Mucosa of rectum (tissue), 2 donors: ENCODE data around the gene MYT1.
"Not testable (repeated sequence)": the region's sequence is repeated elsewhere in the genome, so short reads cannot be mapped to it uniquely, and the experiment has no call there.

Source experiments
- H3K27ac ChIP-seq, 2 donors: one replicate each; pipeline ENCODE4 v1.7.0; 2013; ENCODE audit warnings: inconsistent platforms in 2 of 2, low read depth in 2 of 2, low read length in 2 of 2
- H3K27me3 ChIP-seq, 2 donors: one replicate each; pipeline ENCODE4 v1.7.0; 2013; ENCODE audit warnings: low read length in 2 of 2; ENCODE audit not compliant: control insufficient read depth in 2 of 2, insufficient read depth in 2 of 2
- H3K36me3 ChIP-seq, 2 donors: one replicate each; pipeline ENCODE4 v1.7.0; 2013; ENCODE audit warnings: low read length in 2 of 2; ENCODE audit not compliant: control insufficient read depth in 2 of 2, insufficient read depth in 2 of 2
- H3K4me1 ChIP-seq, 2 donors: one replicate each; pipeline ENCODE4 v1.7.0; 2013; ENCODE audit warnings: low read length in 2 of 2, mild to moderate bottlenecking in 1 of 2; ENCODE audit not compliant: control insufficient read depth in 2 of 2, insufficient read depth in 2 of 2
- H3K4me3 ChIP-seq, 2 donors: one replicate each; pipeline ENCODE4 v1.7.0; 2013; ENCODE audit warnings: low read length in 2 of 2
- H3K9ac ChIP-seq, 2 donors: one replicate each; pipeline ENCODE4 v1.7.0; 2013; ENCODE audit warnings: low read length in 2 of 2, low read depth in 1 of 2, mild to moderate bottlenecking in 1 of 2
- H3K9me3 ChIP-seq, 2 donors: one replicate each; pipeline ENCODE4 v1.7.0; 2013; ENCODE audit warnings: low read length in 2 of 2; ENCODE audit not compliant: control insufficient read depth in 2 of 2
- donor health status: healthy.
- donor health status: Normal muscosa, but diverticular disease.

Gene MYT1

DNA sequence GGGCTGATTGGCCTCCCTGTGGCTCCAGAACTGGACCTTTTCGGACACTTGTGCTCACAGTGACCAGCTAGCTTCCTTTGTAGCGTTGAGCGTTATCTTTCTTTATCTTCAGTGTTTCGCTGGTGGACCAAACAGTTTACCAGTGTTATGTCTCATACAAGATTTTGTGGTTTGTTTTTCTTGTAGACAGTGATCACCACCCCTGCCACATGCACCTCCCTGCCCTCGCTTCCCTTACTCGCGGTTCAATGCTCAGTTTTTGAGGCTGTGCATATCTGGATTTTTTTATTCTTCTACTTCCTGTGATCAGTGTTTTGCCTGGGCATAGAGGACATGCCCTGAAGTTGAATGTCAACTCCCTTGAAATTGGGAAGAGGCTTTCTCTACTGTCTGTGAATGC lies 16.4 kb downstream of the MYT1 start:
- no peaks in the 10 kb centered on the region for H3K27me3 ChIP-seq
- H3K4me1 ChIP-seq, result no peaks in the 10 kb centered on the region
- no peaks in the 10 kb centered on the region for H3K36me3 ChIP-seq
- H3K27ac ChIP-seq, result no peak overlapping the region
- no peaks in the 10 kb centered on the region for H3K9me3 ChIP-seq
- no peak overlapping the region for H3K9ac ChIP-seq
- no peak overlapping the region for H3K4me3 ChIP-seq

DNA sequence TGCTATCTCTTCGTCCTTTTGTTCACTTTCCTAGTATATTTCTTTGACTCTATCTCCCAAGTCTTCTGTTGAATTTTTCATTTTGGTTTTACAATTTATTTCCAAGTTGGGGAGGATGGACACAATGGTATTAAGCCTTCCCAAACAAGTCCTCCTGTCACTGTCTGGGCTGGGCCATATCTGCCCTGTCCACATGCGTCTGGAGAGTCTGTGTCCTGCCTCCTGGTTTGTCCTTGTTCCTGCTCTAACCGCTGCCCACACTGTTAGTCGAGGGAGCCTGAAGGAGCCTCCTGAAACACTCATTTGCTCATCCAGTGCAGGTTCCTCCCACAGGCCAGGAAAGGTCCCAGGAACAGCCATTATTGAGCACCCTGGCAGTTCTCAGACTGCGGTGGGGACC lies 17.1 kb downstream of the MYT1 start:
- H3K36me3 ChIP-seq, result no peaks in the 10 kb centered on the region
- H3K27ac ChIP-seq, result no peak overlapping the region
- no peaks in the 10 kb centered on the region for H3K27me3 ChIP-seq
- H3K9ac ChIP-seq, result no peak overlapping the region
- no peaks in the 10 kb centered on the region for H3K4me1 ChIP-seq
- H3K4me3 ChIP-seq, result no peak overlapping the region
- no peaks in the 10 kb centered on the region for H3K9me3 ChIP-seq

DNA sequence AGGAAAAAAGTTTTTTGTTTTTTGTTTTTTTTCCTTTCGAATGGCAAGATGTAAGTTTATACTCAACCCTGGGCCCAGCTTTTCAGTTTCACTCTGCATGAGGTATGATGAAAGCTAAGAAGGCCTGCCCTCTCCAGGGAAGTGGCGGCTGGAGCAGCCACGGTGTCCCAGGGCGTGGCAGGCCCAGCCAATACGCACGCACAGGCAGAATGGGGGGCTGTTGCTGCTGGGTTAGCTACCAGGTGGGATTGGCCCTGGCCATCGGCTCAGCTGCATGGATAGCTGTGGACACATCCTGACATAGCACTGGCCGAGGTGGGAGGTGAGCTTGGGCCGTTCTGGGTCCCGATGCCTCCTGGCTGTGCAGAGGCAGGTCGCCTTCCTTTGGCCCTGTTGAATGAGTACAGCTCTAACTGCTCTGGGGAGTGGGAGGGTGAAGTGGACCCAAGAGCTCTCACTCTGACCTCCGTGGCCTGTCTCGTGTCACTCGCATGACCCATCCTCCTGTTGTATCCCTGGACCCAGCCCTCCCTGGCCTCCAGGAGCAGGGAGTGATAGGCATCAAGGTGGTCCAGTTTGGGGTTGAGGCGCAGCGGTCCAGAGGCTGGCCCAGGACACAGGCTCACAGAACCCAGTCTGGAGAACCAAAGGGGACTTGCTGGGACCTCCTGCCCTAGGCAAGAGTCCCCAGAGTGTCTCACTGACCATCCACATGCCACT lies 18.1 kb downstream of the MYT1 start:
- Histone ChIP-seq H3K27ac (no peak overlapping the region), H3K4me3 (no peak overlapping the region), H3K9me3 (no peaks in the 10 kb centered on the region), H3K4me1 (no peaks in the 10 kb centered on the region), H3K36me3 (no peaks in the 10 kb centered on the region), H3K27me3 (no peaks in the 10 kb centered on the region), H3K9ac (no peak overlapping the region)

- no peaks in the 10 kb centered on the region for H3K4me1 ChIP-seq
- no peak overlapping the region for H3K9ac ChIP-seq
- H3K27ac ChIP-seq, result no peak overlapping the region
- H3K27me3 ChIP-seq, result no peaks in the 10 kb centered on the region
- H3K9me3 ChIP-seq, result no peaks in the 10 kb centered on the region
- no peak overlapping the region for H3K4me3 ChIP-seq
- no peaks in the 10 kb centered on the region for H3K36me3 ChIP-seq
These were observed 19.1 kb downstream of the MYT1 start for GRCh38 chr20:64183313-64183712.

DNA sequence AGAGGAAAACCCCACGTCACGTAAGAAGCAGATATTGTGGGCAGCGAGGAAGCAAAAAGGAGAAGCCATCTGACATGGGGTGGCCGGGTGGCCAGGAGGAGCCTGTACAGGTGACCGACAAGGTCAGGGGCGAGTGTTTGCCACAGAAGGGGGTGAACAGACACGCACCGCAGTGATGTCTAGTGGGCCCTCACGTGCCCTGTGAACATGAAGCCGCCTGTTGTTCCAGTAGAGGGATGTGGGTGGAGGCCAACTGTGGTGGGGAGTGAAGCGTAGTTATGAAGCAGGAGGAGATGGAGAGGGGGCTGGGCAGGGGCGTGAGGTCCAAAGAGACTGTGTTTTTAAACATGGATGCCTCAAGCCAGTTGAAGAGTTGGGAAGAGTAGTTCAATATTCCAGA lies 20.5 kb downstream of the MYT1 start:
- Histone ChIP-seq H3K27me3 (no peaks in the 10 kb centered on the region), H3K27ac (no peak overlapping the region), H3K36me3 (no peaks in the 10 kb centered on the region), H3K9me3 (no peaks in the 10 kb centered on the region), H3K4me1 (peaks cover 0 to 3% of the 10 kb centered on the region in 2 donors), H3K9ac (no peak overlapping the region), H3K4me3 (no peak overlapping the region)

GRCh38 chr20:64185276-64185900 lies 21.1 kb downstream of the MYT1 start:
- no peak overlapping the region for H3K27ac ChIP-seq
- H3K9me3 ChIP-seq, result no peaks in the 10 kb centered on the region
- H3K27me3 ChIP-seq, result no peaks in the 10 kb centered on the region
- H3K36me3 ChIP-seq, result no peaks in the 10 kb centered on the region
- no peak overlapping the region for H3K4me3 ChIP-seq
- peaks cover 0 to 3% of the 10 kb centered on the region in 2 donors for H3K4me1 ChIP-seq
- no peak overlapping the region for H3K9ac ChIP-seq

GRCh38 chr20:64186071-64186598 lies 21.9 kb downstream of the MYT1 start:
- H3K9ac ChIP-seq, result no peak overlapping the region
- H3K27ac ChIP-seq, result no peak overlapping the region
- peaks cover 0 to 3% of the 10 kb centered on the region in 2 donors for H3K4me1 ChIP-seq
- no peaks in the 10 kb centered on the region for H3K27me3 ChIP-seq
- no peaks in the 10 kb centered on the region for H3K9me3 ChIP-seq
- no peak overlapping the region for H3K4me3 ChIP-seq
- H3K36me3 ChIP-seq, result no peaks in the 10 kb centered on the region

DNA sequence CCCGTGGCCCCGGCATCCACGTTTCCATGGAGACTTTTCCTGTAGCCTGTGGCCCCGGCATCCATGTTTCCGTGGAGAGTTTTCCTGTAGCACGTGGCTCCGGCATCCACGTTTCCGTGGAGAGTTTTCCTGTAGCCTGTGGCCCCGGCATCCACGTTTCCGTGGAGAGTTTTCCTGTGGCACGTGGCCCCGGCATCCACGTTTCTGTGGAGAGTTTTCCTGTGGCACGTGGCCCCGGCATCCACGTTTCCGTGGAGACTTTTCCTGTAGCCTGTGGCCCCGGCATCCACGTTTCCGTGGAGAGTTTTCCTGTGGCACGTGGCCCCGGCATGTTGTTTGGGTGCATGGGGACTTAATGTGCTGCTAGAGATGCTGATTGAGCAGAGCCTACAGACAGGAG lies 23.0 kb downstream of the MYT1 start:
- H3K9me3 ChIP-seq, H3K27me3 ChIP-seq, H3K36me3 ChIP-seq, H3K9ac ChIP-seq, H3K4me3 ChIP-seq, H3K4me1 ChIP-seq, H3K27ac ChIP-seq: not testable (repeated sequence)

- no peak overlapping the region for H3K4me3 ChIP-seq
- no peak overlapping the region for H3K9ac ChIP-seq
- no peaks in the 10 kb centered on the region for H3K36me3 ChIP-seq
- H3K4me1 ChIP-seq, result peaks cover 0 to 3% of the 10 kb centered on the region in 2 donors
- no peak overlapping the region for H3K27ac ChIP-seq
- H3K27me3 ChIP-seq, result no peaks in the 10 kb centered on the region
- no peaks in the 10 kb centered on the region for H3K9me3 ChIP-seq
These were observed 23.8 kb downstream of the MYT1 start for GRCh38 chr20:64188091-64188490.

DNA sequence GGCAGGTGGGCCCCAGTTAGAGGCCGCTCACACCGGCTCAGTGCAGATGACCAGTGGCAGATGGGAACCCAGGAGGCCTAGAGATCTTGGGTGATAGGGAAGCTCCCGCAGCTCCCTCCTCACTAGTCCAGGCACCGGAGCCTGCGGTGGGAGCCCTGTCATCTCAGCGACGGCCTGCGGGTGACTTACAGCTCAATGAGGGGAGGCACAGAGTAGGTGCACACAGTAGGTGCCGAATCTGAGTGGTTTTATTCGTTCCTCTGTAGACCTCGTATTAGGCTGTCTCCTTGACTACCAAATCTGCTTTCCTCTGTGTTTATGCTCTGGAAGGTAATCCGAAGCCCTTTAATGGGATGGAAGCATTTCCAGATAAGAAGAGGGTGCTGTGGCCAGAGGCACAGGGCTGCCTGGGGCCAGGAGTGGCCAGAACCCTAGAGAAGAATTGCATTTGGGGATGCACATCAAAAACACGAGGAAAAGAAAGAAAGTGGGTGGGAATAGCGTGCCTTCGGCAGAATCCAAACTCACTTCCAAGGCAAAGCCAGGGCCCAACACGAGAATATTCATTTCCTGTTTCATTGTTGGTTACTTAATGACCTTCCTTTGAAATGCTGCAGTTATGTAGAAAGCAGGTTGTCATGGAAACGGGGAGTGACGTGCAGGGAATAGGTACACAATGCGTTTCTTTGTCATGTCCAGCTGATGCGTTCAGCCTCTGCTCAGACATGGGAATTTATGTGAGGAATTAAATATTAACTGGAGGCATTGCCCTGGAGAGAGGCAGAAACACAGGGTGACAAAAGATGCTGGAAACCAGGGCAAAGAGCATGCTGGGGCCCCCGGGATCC lies 24.7 kb downstream of the MYT1 start:
- Histone ChIP-seq H3K4me1 (peaks cover 0 to 3% of the 10 kb centered on the region in 2 donors), H3K36me3 (no peaks in the 10 kb centered on the region), H3K27ac (no peak overlapping the region), H3K9me3 (no peaks in the 10 kb centered on the region), H3K27me3 (peaks cover 0 to 3% of the 10 kb centered on the region in 2 donors), H3K9ac (no peak overlapping the region), H3K4me3 (no peak overlapping the region)
